ENCODE measurements around the gene COL1A1. TPM values are rescaled to one million over a fixed set of nuclear protein-coding genes. Genes with fewer than 3 reads are reported as not detected.

The COL1A1 gene
- total RNA-seq, 3 donors from 2014 or later, result 23.4 to 67.2 (median 44.5) TPM

GRCh38 chr17:50186661-50187393 is 14.6 kb downstream of the COL1A1 start:
- TF ChIP-seq POLR2AphosphoS5 (IDR thresholded peaks at IDR 0.05) (no peak), CTCF (IDR thresholded peaks at IDR 0.05) (no peak), POLR2A (IDR thresholded peaks at IDR 0.05) (no peak)
- Histone ChIP-seq H3K36me3 (no peaks in the 10 kb centered on the region), H3K4me1 (no peaks in the 10 kb centered on the region), H3K9me3 (no peaks in the 10 kb centered on the region), H3K4me3 (no peak overlapping the region), H3K27ac (peak overlapping the region; percentile 40 to 72), H3K27me3 (no peaks in the 10 kb centered on the region)
- DNase-seq (ENCODE audit: low spot score in 2 of 2), result no peak
- intact Hi-C loops (cut with DNase I; ENCODE audit: low total_unique reads), result no loop called here

GRCh38 chr17:50185631-50186471 is 15.6 kb downstream of the COL1A1 start:
- Histone ChIP-seq H3K9me3 (no peaks in the 10 kb centered on the region), H3K27me3 (no peaks in the 10 kb centered on the region), H3K36me3 (no peaks in the 10 kb centered on the region), H3K27ac (peak overlapping the region; percentile 40 to 72), H3K4me3 (no peak overlapping the region), H3K4me1 (no peaks in the 10 kb centered on the region)
- TF ChIP-seq CTCF (IDR thresholded peaks at IDR 0.05), result no peak
- TF ChIP-seq POLR2A (IDR thresholded peaks at IDR 0.05), result no peak
- TF ChIP-seq POLR2AphosphoS5 (IDR thresholded peaks at IDR 0.05), result peak in 1 of 3 donors; percentile 10
- intact Hi-C loops (cut with DNase I; ENCODE audit: low total_unique reads), result no loop called here
- no peak for DNase-seq (ENCODE audit: low spot score in 2 of 2)

- Histone ChIP-seq H3K27ac (peak overlapping the region; percentile 48 to 78), H3K4me3 (no peak overlapping the region), H3K36me3 (no peaks in the 10 kb centered on the region), H3K27me3 (no peaks in the 10 kb centered on the region), H3K4me1 (no peaks in the 10 kb centered on the region), H3K9me3 (no peaks in the 10 kb centered on the region)
- intact Hi-C loops (cut with DNase I; ENCODE audit: low total_unique reads), result no loop called here
- no peak for DNase-seq (ENCODE audit: low spot score in 2 of 2)
- no peak for TF ChIP-seq POLR2A (IDR thresholded peaks at IDR 0.05)
- peak in 2 of 3 donors; percentile 43 to 49 for TF ChIP-seq POLR2AphosphoS5 (IDR thresholded peaks at IDR 0.05)
These were observed 16.6 kb downstream of the COL1A1 start for GRCh38 chr17:50184611-50185398.

- DNase-seq (ENCODE audit: low spot score in 2 of 2), result no peak
- Histone ChIP-seq H3K27ac (peak overlapping the region; percentile 48 to 85), H3K4me1 (no peaks in the 10 kb centered on the region), H3K27me3 (no peaks in the 10 kb centered on the region), H3K4me3 (no peak overlapping the region), H3K9me3 (no peaks in the 10 kb centered on the region), H3K36me3 (no peaks in the 10 kb centered on the region)
- TF ChIP-seq POLR2AphosphoS5 (IDR thresholded peaks at IDR 0.05), result no peak
- TF ChIP-seq CTCF (IDR thresholded peaks at IDR 0.05), result peak in 1 of 3 donors; percentile 11
- TF ChIP-seq POLR2A (IDR thresholded peaks at IDR 0.05), result no peak
- intact Hi-C loops (cut with DNase I; ENCODE audit: low total_unique reads), result no loop called here
These were observed 17.4 kb downstream of the COL1A1 start for GRCh38 chr17:50184064-50184463.

- no peaks in the 10 kb centered on the region for H3K27me3 ChIP-seq
- H3K4me3 ChIP-seq, result no peak overlapping the region
- DNase-seq (ENCODE audit: low spot score in 2 of 2), result no peak
- peaks cover under 1 to 1% of the 10 kb centered on the region in 2 donors for H3K4me1 ChIP-seq
- no peaks in the 10 kb centered on the region for H3K36me3 ChIP-seq
- no peaks in the 10 kb centered on the region for H3K9me3 ChIP-seq
- TF ChIP-seq CTCF (IDR thresholded peaks at IDR 0.05), result no peak
- TF ChIP-seq POLR2AphosphoS5 (IDR thresholded peaks at IDR 0.05), result peak in 1 of 3 donors; percentile 10
- TF ChIP-seq POLR2A (IDR thresholded peaks at IDR 0.05), result no peak
- intact Hi-C loops (cut with DNase I; ENCODE audit: low total_unique reads), result no loop called here
- H3K27ac ChIP-seq, result peak overlapping the region; percentile 48 to 85
These were observed 17.9 kb downstream of the COL1A1 start for GRCh38 chr17:50183421-50183994.
